Astrocyte of the cerebellum (primary cell): Measurements from ENCODE around the gene LRP6.
"Not testable (repeated sequence)": the region's sequence is repeated elsewhere in the genome, so short reads cannot be mapped to it uniquely, and the experiment has no call there.

ENCODE experiments used
- DNase-seq: peaks from one replicate; pipeline ENCODE4 v3.0.0-alpha.2; 2011; ENCODE audit warnings: low read depth
- H3K4me3 ChIP-seq: 2 replicates; pipeline ENCODE4 v1.5.1; 2011; ENCODE audit warnings: mild to moderate bottlenecking, low read depth, low read length, moderate library complexity
- CTCF ChIP-seq: IDR thresholded peaks from 2 replicates; pipeline ENCODE4 v1.5.1; 2012; ENCODE audit warnings: low read length, low read depth, moderate library complexity, mild to moderate bottlenecking; ENCODE audit errors: missing control alignments
- in situ Hi-C: cut with HindIII; loops from 2 replicates; pipeline ENCODE4 v1.10.0; 2017; ENCODE audit warnings: low sequenced_read_pairs

Gene LRP6

GRCh38 chr12:12123036-12123604, 143.7 kb downstream of the LRP6 start:
- no peak overlapping the region for H3K4me3 ChIP-seq
- in situ Hi-C loops = no loop called here
- TF ChIP-seq CTCF = no peak
- DNase-seq = no peak

- DNase-seq = no peak
- H3K4me3 ChIP-seq = no peak overlapping the region
- in situ Hi-C loops = no loop called here
- no peak for TF ChIP-seq CTCF
Measured at GRCh38 chr12:12121061-12121460, 145.8 kb downstream of the LRP6 start.

GRCh38 chr12:12116677-12117076, 150.2 kb downstream of the LRP6 start:
- H3K4me3 ChIP-seq = no peak overlapping the region
- DNase-seq = no peak
- in situ Hi-C loops = no loop called here
- no peak for TF ChIP-seq CTCF

- in situ Hi-C loops = no loop called here
- H3K4me3 ChIP-seq = no peak overlapping the region
- no peak for DNase-seq
- no peak for TF ChIP-seq CTCF
Measured at GRCh38 chr12:12115514-12115913, 151.3 kb downstream of the LRP6 start.

GRCh38 chr12:12110923-12111555, 155.8 kb downstream of the LRP6 start:
- in situ Hi-C loops, H3K4me3 ChIP-seq, DNase-seq: not testable (repeated sequence)

- TF ChIP-seq CTCF = no peak
- in situ Hi-C loops = no loop called here
- H3K4me3 ChIP-seq = no peak overlapping the region
- no peak for DNase-seq
Measured at GRCh38 chr12:12108441-12109058, 158.3 kb downstream of the LRP6 start.

GRCh38 chr12:12107678-12108077, 159.2 kb downstream of the LRP6 start:
- no peak for DNase-seq
- no peak overlapping the region for H3K4me3 ChIP-seq
- no peak for TF ChIP-seq CTCF
- in situ Hi-C loops = no loop called here
